RWPE2 (cell line): ENCODE data around the gene POLR2H.

Experiments
- ATAC-seq: fragments of 200-7000 bp; cut with Tn5 transposase; 3 replicates; pipeline ENCODE4 v1.9.1; 2021; ENCODE audit warnings: low read depth
- DNase-seq: peaks from one replicate; pipeline ENCODE4 v3.0.0-alpha.2; 2020; ENCODE audit warnings: low spot score
- H3K27ac ChIP-seq: fragments of 450-650 bp; 2 replicates; pipeline ENCODE4 v1.5.1; 2017; ENCODE audit warnings: mild to moderate bottlenecking; ENCODE audit not compliant: poor library complexity, severe bottlenecking
- H3K27me3 ChIP-seq: fragments of 250-450 bp; sonication (Bioruptor Pico); 2 replicates; pipeline ENCODE4 v1.5.1; 2021; ENCODE audit warnings: mild to moderate bottlenecking, moderate library complexity; ENCODE audit not compliant: insufficient read depth, poor library complexity, severe bottlenecking
- H3K36me3 ChIP-seq: fragments of 250-450 bp; sonication (Bioruptor Pico); 2 replicates; pipeline ENCODE4 v1.5.1; 2020; ENCODE audit warnings: low read depth, mild to moderate bottlenecking, moderate library complexity
- H3K4me1 ChIP-seq: fragments of 250-450 bp; sonication (Bioruptor Pico); 2 replicates; pipeline ENCODE4 v1.5.1; 2021; ENCODE audit warnings: mild to moderate bottlenecking, moderate library complexity; ENCODE audit not compliant: insufficient read depth, poor library complexity, severe bottlenecking
- H3K4me3 ChIP-seq: fragments of 250-450 bp; sonication (Bioruptor Pico); 2 replicates; pipeline ENCODE4 v1.5.1; 2021; ENCODE audit warnings: mild to moderate bottlenecking, moderate library complexity; ENCODE audit not compliant: severe bottlenecking
- H3K9me3 ChIP-seq: fragments of 250-450 bp; sonication (Bioruptor Pico); 2 replicates; pipeline ENCODE4 v1.5.1; 2021; ENCODE audit warnings: mild to moderate bottlenecking, moderate library complexity; ENCODE audit not compliant: severe bottlenecking
- TF ChIP-seq, protein P1 (sequence below): fragments of 450-650 bp; IDR thresholded peaks from one replicate; pipeline ENCODE4 v1.5.1; 2017; ENCODE audit warnings: mild to moderate bottlenecking, moderate library complexity; ENCODE audit not compliant: poor library complexity, severe bottlenecking

POLR2H gene

DNA sequence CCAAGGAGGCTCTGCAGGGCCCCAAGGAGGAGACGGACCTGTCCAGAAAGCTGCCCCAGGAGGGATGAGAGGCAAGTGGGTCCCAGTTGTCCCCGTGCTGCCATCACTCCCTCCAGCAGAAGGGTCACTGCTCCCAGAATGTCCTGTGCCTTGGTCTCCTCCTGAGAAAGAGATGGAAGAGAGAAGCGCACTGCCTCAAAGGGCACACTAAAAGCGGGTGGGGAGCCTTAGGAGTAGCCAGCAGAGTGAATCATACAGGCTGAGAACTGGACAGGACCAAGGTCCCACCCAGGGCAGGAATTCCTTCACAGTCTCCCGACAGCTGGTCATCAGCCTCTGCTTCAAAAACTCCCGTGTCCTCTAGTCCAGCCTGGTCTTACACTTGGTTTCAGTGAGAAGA, 11.9 kb downstream of the POLR2H start:
- DNase-seq (no peak), ATAC-seq (peak; percentile 21; the same call in 1 of the 3 replicates)
- Histone ChIP-seq H3K27ac (no peak overlapping the region), H3K4me1 (no peaks in the 10 kb centered on the region), H3K27me3 (peaks cover 19% of the 10 kb centered on the region), H3K9me3 (no peaks in the 10 kb centered on the region), H3K36me3 (peaks cover 17% of the 10 kb centered on the region), H3K4me3 (no peak overlapping the region)
- TF ChIP-seq, protein P1, sequence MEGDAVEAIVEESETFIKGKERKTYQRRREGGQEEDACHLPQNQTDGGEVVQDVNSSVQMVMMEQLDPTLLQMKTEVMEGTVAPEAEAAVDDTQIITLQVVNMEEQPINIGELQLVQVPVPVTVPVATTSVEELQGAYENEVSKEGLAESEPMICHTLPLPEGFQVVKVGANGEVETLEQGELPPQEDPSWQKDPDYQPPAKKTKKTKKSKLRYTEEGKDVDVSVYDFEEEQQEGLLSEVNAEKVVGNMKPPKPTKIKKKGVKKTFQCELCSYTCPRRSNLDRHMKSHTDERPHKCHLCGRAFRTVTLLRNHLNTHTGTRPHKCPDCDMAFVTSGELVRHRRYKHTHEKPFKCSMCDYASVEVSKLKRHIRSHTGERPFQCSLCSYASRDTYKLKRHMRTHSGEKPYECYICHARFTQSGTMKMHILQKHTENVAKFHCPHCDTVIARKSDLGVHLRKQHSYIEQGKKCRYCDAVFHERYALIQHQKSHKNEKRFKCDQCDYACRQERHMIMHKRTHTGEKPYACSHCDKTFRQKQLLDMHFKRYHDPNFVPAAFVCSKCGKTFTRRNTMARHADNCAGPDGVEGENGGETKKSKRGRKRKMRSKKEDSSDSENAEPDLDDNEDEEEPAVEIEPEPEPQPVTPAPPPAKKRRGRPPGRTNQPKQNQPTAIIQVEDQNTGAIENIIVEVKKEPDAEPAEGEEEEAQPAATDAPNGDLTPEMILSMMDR: no peak

DNA sequence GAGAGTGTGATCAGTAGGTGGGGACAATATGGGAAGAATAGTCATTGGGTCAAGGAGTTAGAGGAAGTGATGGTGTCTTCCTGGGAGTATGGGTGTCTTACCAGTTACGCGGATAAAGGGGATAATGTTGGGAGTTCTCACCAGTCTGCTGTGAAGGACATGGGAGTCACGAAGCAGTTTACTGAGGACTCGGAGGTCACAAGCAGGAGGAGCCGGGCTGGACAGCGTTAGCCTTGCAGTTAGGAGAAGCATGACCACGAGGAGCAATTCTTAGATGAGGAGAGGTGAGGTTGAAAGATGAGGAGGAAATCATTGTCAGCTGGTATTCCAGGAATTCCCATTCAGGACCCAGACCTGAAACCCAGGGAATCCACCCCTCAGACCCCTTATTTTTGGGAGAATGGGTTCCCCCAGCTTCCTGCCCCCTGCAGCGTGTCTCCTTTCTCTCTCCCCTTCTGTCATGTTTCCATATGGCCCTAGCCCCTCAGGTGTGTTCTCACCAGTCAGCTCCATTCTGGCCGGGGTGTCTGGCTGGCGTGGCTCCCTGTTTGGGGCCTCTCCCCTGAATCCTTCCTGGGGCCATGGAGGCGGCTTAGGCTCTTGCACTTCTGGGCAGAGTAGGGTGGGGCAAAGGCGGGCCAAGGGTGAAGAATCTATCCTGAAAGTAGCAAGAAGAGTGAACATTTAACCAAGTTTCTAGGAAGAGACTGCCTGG, 14.4 kb downstream of the POLR2H start:
- no peak for ATAC-seq
- Histone ChIP-seq H3K27me3 (peaks cover 34% of the 10 kb centered on the region), H3K27ac (no peak overlapping the region), H3K36me3 (no peaks in the 10 kb centered on the region), H3K9me3 (no peaks in the 10 kb centered on the region), H3K4me3 (no peak overlapping the region), H3K4me1 (no peaks in the 10 kb centered on the region)
- DNase-seq: no peak
- TF ChIP-seq, protein P1: no peak

DNA sequence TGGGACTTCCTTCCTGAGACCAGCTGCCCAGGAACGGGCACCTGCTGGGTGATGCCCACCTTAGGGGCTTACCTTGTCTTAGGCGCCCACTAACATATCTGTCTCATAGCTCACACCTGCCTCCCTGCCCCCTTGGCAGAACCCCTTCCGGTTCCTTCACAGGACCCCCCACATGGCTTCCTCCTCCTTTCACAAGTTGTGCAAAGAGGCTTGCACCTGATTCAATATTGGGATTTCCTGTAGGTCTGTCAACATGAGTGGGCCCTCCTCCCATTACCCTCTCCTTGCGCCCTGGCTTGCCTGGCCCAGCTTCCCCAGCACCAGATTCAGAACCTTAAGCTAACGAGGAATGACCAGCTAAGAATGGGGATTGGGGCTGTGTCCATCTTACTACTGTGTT, 15.9 kb downstream of the POLR2H start:
- no peak for ATAC-seq
- TF ChIP-seq, protein P1: no peak
- peaks cover 47% of the 10 kb centered on the region for H3K27me3 ChIP-seq
- H3K9me3 ChIP-seq: no peaks in the 10 kb centered on the region
- H3K4me1 ChIP-seq: no peaks in the 10 kb centered on the region
- no peak overlapping the region for H3K27ac ChIP-seq
- H3K36me3 ChIP-seq: no peaks in the 10 kb centered on the region
- no peak overlapping the region for H3K4me3 ChIP-seq
- DNase-seq: no peak

DNA sequence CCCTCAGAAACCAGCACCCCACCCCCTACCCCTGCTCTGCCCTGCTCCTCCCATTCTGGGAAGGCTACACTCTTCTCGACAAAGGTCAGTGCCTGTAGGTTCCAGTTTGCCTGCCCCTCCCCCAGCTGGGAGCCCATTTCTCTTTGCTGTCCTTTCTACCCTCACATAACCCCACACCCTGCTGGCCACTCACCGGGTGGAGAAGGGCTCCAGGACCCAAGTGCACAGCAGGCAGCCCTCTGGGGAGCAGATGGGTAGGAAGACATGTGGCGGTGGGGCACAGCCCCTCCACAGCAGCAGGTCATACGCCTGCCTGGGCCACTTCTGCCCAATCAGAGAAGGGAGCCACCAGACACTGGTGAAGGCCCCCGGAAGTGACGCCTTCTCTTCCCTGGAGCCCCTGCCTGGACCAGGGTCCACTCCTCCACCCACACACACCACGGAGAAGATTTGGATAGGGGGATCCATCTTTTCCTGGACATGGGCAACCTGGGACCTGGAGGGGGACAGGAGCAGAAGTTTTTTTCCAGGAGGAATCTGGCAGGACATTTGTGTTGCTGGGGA, 16.5 kb downstream of the POLR2H start, which contains the start of gene THPO:
Gene THPO, minus strand, starts transcription at position 326 of the 564 bp plus-strand sequence. CDS start 1,948 bp downstream, outside the sequence.
- Histone ChIP-seq H3K9me3 (no peaks in the 10 kb centered on the region), H3K36me3 (no peaks in the 10 kb centered on the region), H3K27me3 (peaks cover 47% of the 10 kb centered on the region), H3K4me1 (no peaks in the 10 kb centered on the region), H3K4me3 (no peak within 1 kb of the TSS), H3K27ac (no peak within 1 kb of the TSS)
- ATAC-seq (no peak; the same call in 2 of the 3 replicates), DNase-seq (no peak)
- TF ChIP-seq, protein P1: no peak
